Endometrium (tissue), 2 donors: ENCODE data around the gene SFXN3.

Source experiments
- FAIRE-seq: peaks from 2 replicates; lab custom pipeline; 2012; peaks lifted over from hg19 to GRCh38; lab: Jason Lieb, UNC
- donor health status: control.
- donor health status: control.

Gene SFXN3

GRCh38 chr10:101000127-101000914 is 30.7 kb upstream of the SFXN3 start:
- FAIRE-seq, result no peak

DNA sequence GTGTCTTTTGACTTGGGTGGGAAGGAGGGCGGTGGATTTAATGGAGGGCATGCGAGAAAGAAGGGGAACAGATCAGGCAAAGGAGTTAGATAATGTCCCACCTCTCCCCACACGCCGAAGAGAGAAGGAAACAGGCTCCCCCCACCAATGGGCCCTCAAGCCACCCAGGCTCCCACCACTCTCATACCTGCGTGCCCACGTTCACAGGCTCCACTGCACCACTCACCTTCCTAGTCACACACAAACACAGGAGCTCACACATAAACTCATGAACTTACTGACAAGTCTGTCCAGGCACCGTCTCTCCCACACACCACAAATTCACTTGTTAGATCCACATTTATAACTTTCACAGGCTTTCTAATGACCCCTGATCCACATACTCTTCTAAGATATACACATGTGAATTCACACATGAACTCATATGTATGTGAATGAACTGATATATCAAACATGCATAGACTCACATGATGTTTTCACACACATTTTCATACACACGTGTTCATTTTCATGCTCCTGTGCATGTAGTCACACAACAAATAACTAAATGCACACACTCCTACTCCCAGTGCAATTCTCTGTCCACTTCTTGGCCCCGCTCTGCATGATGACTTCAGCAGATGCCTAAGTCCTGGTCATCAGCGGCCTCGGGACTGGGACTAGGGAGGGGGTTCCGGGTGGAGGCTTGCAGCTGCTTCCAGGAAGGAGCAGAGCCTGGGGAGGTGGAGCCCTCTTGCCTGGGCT is 29.9 kb upstream of the SFXN3 start:
- peak; percentile 66 for FAIRE-seq

- no peak for FAIRE-seq
Measured at GRCh38 chr10:101001659-101002035, 29.4 kb upstream of the SFXN3 start.

DNA sequence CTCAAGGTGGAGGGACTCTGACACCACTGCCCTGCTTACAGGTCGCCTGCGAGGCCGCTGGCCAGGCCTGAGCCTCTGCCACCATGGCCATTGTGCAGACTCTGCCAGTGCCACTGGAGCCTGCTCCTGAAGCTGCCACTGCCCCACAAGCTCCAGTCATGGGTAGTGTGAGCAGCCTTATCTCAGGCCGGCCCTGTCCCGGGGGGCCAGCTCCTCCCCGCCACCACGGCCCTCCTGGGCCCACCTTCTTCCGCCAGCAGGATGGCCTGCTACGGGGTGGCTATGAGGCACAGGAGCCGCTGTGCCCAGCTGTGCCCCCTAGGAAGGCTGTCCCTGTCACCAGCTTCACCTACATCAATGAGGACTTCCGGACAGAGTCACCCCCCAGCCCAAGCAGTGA is 28.6 kb upstream of the SFXN3 start:
- no peak for FAIRE-seq

GRCh38 chr10:101003639-101004206 is 27.3 kb upstream of the SFXN3 start:
- no peak for FAIRE-seq

- no peak for FAIRE-seq
Measured at GRCh38 chr10:101005361-101005760, 25.7 kb upstream of the SFXN3 start.

- no peak for FAIRE-seq
Measured at GRCh38 chr10:101005869-101006567, 25.0 kb upstream of the SFXN3 start.

- no peak for FAIRE-seq
Measured at GRCh38 chr10:101006593-101007098, 24.4 kb upstream of the SFXN3 start.

DNA sequence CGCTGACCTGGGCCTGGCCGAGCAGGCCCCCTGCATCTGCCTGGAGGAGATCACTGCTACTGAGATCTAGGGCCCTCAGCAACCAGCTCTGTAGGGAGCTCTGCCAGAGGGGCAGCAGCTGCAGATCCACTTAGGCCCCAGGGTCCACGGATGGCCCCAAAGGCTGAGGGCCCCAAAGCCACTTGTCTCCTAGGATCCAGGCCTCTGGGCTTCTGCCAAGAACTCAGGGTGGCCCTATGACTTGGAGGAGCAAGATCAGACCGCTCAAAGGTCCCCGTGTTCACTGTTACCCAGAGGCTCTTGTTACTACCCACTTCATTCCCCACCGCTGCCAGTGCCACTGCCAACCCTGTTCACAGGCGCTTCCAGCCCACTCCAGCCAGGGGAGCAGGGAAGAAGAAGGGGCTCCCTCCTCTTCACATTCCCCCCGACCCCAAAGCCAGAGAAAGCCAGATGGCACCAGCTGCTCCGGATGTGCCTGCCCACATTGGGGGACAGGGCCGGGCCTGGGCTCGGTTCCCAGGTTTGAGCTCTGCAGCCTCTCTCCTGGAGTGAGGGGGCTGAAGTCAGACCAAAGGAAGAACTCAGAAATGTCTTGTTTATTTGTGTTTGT is 23.8 kb upstream of the SFXN3 start:
- no peak for FAIRE-seq

DNA sequence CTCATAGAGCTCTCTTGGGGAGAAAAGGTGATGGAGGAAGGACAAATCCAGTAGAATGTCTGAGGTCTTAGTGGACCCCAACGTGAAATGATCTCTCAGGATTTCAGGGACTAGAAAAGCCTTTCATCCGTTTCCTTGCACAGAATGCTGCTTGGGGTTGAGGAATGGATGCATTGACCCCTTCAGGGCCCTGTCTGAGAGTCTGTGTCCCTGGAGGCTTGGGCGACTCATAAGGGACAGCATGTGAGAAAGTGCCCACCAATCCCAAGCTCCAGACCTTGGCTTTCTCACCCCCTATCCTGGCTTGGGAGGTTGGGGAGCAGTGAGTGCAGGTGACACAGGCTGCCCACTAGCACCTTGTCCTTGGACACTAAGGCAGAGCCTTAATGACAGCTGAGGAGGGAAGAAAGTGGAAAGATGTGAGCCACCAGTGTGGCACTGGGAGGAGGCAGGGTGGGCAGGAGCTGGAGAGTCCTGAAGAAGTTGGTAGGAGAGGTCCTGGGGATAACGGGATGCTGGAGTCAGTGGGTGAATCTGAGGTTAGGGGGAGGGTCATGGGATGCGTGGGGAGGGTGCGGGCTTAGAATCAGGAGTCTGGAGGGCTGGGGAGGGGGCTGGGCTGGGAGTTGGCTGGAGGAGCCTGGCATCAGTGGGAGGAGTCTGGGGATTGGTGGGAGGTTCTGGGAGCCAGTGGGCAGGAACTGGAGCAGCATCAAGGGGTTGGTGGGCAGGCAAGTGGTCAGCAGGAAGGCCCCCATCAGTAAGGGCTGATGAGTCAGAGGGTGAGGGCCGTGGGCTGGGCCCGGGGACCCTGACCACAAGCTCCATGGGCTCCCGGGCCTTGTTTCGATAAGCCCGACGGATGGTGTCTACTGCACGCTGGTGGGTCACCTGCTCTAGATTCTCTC is 22.9 kb upstream of the SFXN3 start:
- FAIRE-seq, result no peak

- no peak for FAIRE-seq
Measured at GRCh38 chr10:101008823-101009423, 22.1 kb upstream of the SFXN3 start.

DNA sequence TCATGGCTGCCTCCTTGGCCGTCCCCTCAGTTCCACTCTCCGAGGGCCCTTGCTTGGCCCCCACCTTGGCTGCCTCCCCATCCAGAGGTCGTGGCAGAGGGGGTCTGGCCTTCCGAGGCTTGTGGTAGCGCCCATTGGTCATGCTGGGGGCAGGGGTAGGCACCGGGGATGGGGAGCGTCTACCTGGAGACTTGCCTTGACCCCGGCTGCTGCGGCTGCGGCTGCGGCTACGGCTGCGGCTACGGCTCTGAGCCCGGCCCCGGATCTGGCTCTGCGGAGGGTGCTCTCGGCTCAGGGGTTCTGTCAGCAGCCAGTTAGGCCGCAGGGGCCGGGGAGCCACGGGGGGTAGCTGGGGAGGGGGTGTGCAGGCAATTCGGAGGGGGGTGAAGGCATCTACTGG is 20.7 kb upstream of the SFXN3 start:
- no peak for FAIRE-seq

DNA sequence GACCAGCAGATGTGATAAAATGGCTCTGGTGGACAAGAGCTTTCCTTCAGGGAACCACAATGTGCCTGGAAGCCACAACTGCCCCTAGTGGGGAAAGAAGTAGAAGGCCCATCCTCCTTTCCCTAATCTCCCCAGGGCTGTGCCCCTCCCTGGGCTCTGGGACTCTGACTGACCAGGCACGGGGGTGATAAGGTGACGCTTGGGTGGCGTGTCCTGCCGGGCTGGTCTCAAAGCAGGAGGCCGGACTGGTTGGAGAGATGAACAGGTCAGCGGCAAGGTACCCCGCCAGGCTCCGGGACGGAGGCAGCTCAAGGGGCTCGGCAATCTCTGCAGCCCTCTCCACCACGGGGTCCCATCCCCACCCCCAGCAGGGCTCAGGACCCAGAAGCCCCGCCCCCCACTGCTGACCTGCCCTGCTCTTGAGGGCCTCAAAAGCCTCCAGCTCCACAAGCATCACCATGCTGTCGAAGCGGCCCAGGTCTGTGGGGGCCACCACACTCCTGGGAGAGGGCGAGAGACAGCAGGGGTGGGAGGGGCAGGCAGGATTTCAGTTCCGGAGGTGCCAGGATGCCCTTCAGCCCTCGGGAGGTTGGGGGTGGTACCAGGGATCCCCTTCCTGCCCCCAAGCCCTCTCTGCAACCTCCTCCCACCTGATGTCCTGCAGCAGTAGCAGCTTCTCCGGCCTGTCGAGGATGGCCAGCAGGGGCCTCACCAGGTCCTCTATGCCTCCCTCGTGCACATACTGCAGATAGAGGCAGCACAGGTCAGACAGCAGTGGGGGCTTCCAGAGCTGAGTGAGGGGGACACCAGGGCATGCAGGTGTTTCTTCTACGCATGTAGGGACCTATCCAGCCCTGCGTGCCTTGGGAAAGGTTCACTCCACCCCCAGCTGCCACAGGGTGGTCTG is 19.3 kb upstream of the SFXN3 start:
- no peak for FAIRE-seq

DNA sequence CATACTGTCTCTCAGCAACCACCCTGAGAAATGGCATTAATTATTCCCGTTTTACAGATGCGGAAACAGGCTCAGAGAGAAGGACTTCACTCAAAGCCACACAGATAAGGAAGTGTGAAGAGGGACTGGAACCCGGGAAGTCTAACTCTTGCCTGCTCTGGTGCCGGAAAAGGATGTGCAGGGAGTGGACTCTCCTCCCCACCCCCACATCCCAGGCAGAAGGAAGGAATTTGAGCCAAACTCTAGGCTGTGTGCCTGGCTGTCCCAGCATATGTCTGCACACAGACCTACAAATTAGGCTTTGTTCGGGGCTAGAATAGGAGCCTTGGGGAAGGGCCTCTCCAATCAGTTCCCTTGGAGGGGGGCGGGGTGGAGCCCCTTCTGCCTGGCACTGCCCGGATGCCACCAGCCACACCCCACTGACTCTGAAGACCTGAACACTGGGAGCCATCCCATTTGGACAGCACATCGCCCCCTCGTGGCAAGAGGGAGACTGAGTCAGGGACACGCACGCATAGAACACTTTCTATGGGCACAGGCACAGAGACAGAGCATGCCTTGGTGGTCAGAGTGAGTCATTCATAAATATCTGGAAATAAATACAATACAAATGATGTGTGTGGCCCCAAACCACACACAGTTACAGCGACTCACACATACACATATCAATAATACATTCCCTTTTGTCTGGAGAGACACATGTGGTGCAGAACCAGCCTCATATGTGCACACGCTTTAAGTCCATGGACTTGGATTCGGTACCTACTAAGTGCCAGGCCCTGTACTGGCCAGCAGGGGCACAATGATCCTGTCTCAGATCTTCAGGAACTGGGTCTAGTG is 18.3 kb upstream of the SFXN3 start:
- peak; percentile 18 for FAIRE-seq

GRCh38 chr10:101013365-101013825 is 17.6 kb upstream of the SFXN3 start:
- FAIRE-seq, result no peak

DNA sequence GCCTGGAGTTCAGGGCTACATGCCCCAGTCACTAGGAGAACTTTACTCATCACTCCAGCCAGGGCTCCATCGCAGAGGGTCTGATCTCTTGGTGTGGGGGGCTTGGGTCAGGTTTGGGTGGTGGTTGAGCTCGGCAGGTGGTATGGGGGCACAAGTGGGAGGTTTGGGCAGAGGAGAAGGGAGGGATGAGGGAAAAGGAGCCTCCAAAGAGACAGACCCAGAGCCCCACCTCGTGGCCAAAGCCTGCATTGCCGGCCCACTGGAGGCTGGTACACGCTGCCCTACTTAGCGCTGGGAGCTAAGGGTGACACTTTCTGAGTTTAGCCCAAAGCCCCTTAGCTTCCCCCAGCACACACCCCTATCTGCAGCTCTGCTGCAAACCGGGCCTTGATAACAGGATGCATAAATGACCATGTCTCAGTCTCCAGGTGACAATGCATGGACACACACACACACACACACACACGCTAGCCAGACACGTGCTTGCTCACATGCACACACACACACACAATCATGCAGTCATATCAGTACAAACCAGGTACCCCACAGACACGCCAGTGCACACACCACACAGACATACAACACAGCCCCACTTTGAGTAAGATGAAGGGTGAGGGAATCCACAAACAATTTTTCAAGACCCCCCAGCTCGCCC is 16.7 kb upstream of the SFXN3 start:
- FAIRE-seq, result no peak

DNA sequence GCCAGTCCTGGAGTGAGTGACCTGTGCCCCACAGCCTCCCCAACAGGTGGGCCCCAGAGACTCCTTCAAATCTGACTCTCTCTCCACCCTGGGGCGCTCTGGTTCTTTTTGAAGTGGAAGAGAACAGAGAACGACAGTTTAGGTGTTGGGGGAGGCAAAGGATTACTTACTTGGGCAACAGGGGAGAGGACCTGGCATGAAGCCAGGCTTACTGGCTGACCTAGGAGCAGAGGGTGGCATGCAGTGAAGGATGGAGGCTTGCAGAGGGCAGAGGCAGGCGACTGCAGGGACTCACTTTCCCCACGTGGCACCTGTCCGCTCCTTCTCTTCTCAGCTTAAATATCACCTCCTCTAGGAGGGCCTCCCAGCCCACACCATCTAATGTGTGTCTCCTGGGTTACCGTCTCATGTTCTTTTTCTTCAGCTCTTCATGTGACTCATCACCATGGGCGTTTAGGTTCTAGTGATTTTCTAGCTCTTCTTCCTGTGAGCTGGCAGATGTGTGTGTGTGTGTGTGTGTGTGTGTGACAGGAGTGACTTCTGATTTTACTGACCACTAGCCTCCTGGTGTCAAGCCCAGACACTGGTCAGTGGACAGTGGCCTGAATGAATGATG is 16.0 kb upstream of the SFXN3 start:
- no peak for FAIRE-seq
